Neural progenitor cell (in vitro differentiated cells): ENCODE results near the gene SMAD4. TPM values are rescaled to one million over a fixed set of nuclear protein-coding genes. Genes with fewer than 3 reads are reported as not detected.

ENCODE experiments used
- DNase-seq: peaks from one replicate; pipeline ENCODE4 v3.0.0-alpha.2; 2016; ENCODE audit warnings: low spot score
- H2AFZ ChIP-seq: fragments of 200-600 bp; sonication (generic); replicated peaks from 2 replicates; pipeline ENCODE4 v1.6.1; 2016; ENCODE audit warnings: antibody characterized with exemption
- H3F3A ChIP-seq: fragments of 200-600 bp; sonication (generic); 2 replicates; pipeline ENCODE4 v1.6.1; 2016; ENCODE audit warnings: antibody characterized with exemption, low read depth
- H3K27ac ChIP-seq: fragments of 200-600 bp; sonication (generic); 2 replicates; pipeline ENCODE4 v1.5.1; 2016; ENCODE audit warnings: mild to moderate bottlenecking
- H3K27me3 ChIP-seq: fragments of 200-600 bp; sonication (generic); 2 replicates; pipeline ENCODE4 v1.6.1; 2016; ENCODE audit warnings: mild to moderate bottlenecking, moderate library complexity
- H3K36me3 ChIP-seq: fragments of 200-600 bp; sonication (generic); 2 replicates; pipeline ENCODE4 v1.5.1; 2016
- H3K4me1 ChIP-seq: fragments of 200-600 bp; sonication (generic); 2 replicates; pipeline ENCODE4 v1.6.1; 2016; ENCODE audit warnings: mixed run types
- H3K4me2 ChIP-seq: fragments of 200-600 bp; sonication (generic); 2 replicates; pipeline ENCODE4 v1.6.1; 2016
- H3K4me3 ChIP-seq: fragments of 200-600 bp; sonication (generic); 2 replicates; pipeline ENCODE4 v1.5.1; 2016
- H3K79me2 ChIP-seq: fragments of 200-600 bp; sonication (generic); 2 replicates; pipeline ENCODE4 v1.6.1; 2016; ENCODE audit warnings: low read depth
- H3K9ac ChIP-seq: fragments of 200-600 bp; sonication (generic); 2 replicates; pipeline ENCODE4 v1.6.1; 2016
- H3K9me3 ChIP-seq: fragments of 200-600 bp; sonication (generic); 2 replicates; pipeline ENCODE4 v1.5.1; 2016; ENCODE audit warnings: low read depth
- H4K20me1 ChIP-seq: fragments of 200-600 bp; sonication (generic); 2 replicates; pipeline ENCODE4 v1.6.1; 2016; ENCODE audit warnings: low read depth
- H3K27ac Mint-ChIP-seq: 3 replicates; pipeline ENCODE4 v1.8.0; 2021; ENCODE audit warnings: mixed read lengths
- H3K27me3 Mint-ChIP-seq: 2 replicates; pipeline ENCODE4 v1.8.0; 2022; ENCODE audit warnings: low read depth, mild to moderate bottlenecking, inconsistent platforms, moderate library complexity, mixed read lengths; ENCODE audit not compliant: insufficient read depth
- H3K36me3 Mint-ChIP-seq: 3 replicates; pipeline ENCODE4 v1.8.0; 2021; ENCODE audit warnings: mixed read lengths
- H3K4me1 Mint-ChIP-seq: 3 replicates; pipeline ENCODE4 v1.8.0; 2021; ENCODE audit warnings: mixed read lengths
- H3K4me3 Mint-ChIP-seq: 3 replicates; pipeline ENCODE4 v1.8.0; 2021; ENCODE audit warnings: mild to moderate bottlenecking, moderate library complexity, mixed read lengths
- H3K9me3 Mint-ChIP-seq: 3 replicates; pipeline ENCODE4 v1.8.0; 2020; ENCODE audit warnings: mixed read lengths
- EZH2 ChIP-seq: fragments of 200-600 bp; sonication (generic); IDR thresholded peaks from 2 replicates; pipeline ENCODE4 v1.6.1; 2017; ENCODE audit warnings: antibody characterized with exemption, mild to moderate bottlenecking, moderate library complexity
- EZH2phosphoT487 ChIP-seq: fragments of 200-600 bp; sonication (generic); IDR thresholded peaks from 2 replicates; pipeline ENCODE4 v1.6.1; 2017; ENCODE audit warnings: antibody characterized with exemption
- total RNA-seq: library from RNA; depleted of rRNA; stranded (reverse); fragments of >200 nt; gene quantifications from 2 replicates; pipeline ENCODE4 v1.2.3, GENCODE V29; 2015; ENCODE audit warnings: low replicate concordance
- TF ChIP-seq, protein P1 (sequence below): fragments of 200-600 bp; sonication (generic); IDR thresholded peaks from 2 replicates; pipeline ENCODE4 v1.5.1; 2017; ENCODE audit warnings: antibody characterized with exemption, mild to moderate bottlenecking

The SMAD4 gene
- total RNA-seq, 1 donor from 2014 or later: 310 TPM

- DNase-seq: no peak
- TF ChIP-seq, protein P1, sequence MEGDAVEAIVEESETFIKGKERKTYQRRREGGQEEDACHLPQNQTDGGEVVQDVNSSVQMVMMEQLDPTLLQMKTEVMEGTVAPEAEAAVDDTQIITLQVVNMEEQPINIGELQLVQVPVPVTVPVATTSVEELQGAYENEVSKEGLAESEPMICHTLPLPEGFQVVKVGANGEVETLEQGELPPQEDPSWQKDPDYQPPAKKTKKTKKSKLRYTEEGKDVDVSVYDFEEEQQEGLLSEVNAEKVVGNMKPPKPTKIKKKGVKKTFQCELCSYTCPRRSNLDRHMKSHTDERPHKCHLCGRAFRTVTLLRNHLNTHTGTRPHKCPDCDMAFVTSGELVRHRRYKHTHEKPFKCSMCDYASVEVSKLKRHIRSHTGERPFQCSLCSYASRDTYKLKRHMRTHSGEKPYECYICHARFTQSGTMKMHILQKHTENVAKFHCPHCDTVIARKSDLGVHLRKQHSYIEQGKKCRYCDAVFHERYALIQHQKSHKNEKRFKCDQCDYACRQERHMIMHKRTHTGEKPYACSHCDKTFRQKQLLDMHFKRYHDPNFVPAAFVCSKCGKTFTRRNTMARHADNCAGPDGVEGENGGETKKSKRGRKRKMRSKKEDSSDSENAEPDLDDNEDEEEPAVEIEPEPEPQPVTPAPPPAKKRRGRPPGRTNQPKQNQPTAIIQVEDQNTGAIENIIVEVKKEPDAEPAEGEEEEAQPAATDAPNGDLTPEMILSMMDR: no peak
- TF ChIP-seq EZH2phosphoT487 (no peak), EZH2 (no peak)
- H3K4me2 ChIP-seq: no peak overlapping the region
- H3K9me3 ChIP-seq: no peaks in the 10 kb centered on the region
- H3K4me1 Mint-ChIP-seq: no peaks in the 10 kb centered on the region
- H3K27me3 Mint-ChIP-seq: no peaks in the 10 kb centered on the region
- no peak overlapping the region for H2AFZ ChIP-seq
- peaks cover 6% of the 10 kb centered on the region for H3K9me3 Mint-ChIP-seq
- H3K9ac ChIP-seq: no peak overlapping the region
- no peaks in the 10 kb centered on the region for H3K79me2 ChIP-seq
- H3F3A ChIP-seq: no peaks in the 10 kb centered on the region
- H3K4me3 ChIP-seq: no peak overlapping the region
- H3K4me3 Mint-ChIP-seq: no peak overlapping the region
- no peaks in the 10 kb centered on the region for H3K27me3 ChIP-seq
- no peaks in the 10 kb centered on the region for H3K4me1 ChIP-seq
- no peak overlapping the region for H3K27ac ChIP-seq
- H4K20me1 ChIP-seq: no peaks in the 10 kb centered on the region
- peaks cover 46% of the 10 kb centered on the region for H3K36me3 Mint-ChIP-seq
- no peak overlapping the region for H3K27ac Mint-ChIP-seq
- peaks cover 5% of the 10 kb centered on the region for H3K36me3 ChIP-seq
Measured at GRCh38 chr18:50982802-50983179, 47.2 kb upstream of the SMAD4 start.

DNA sequence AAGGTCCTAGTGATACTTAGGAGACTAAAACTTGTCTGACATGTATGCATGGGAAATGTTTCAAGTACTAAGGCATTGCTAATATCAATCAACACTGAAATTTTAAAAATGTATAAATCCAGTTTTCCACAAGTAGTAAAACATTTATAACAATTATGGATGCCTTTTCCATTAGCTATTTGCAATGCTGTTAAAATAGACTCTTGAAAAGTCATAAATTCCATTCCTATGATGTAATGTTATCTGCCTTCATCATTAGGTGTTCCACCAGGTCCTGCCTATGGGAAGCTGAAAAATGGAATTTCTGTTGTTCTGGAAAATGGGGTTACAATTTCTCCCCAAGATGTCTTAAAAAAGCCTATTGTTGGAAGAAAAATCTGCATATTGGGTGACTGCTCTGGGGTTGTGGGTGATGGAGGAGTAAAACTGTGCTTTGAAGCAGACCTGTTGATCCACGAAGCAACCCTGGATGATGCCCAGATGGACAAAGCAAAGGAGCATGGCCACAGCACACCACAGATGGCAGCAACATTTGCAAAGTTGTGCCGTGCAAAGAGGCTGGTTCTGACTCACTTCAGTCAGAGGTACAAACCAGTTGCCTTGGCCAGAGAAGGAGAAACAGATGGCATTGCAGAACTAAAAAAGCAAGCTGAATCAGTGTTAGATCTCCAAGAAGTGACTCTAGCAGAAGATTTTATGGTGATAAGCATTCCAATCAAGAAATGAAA, 43.5 kb upstream of the SMAD4 start:
- H3K27me3 Mint-ChIP-seq: no peaks in the 10 kb centered on the region
- Histone ChIP-seq H3K4me3 (no peak overlapping the region), H3K4me1 (peaks cover 10% of the 10 kb centered on the region), H3K27ac (no peak overlapping the region), H3K9ac (no peak overlapping the region), H3K27me3 (no peaks in the 10 kb centered on the region), H3K4me2 (no peak overlapping the region), H2AFZ (no peak overlapping the region), H3K9me3 (no peaks in the 10 kb centered on the region), H3K79me2 (no peaks in the 10 kb centered on the region), H3F3A (no peaks in the 10 kb centered on the region), H4K20me1 (no peaks in the 10 kb centered on the region), H3K36me3 (no peaks in the 10 kb centered on the region)
- no peaks in the 10 kb centered on the region for H3K9me3 Mint-ChIP-seq
- H3K36me3 Mint-ChIP-seq: peaks cover 26% of the 10 kb centered on the region
- H3K4me3 Mint-ChIP-seq: no peak overlapping the region
- H3K4me1 Mint-ChIP-seq: peaks cover 5% of the 10 kb centered on the region
- no peak for DNase-seq
- H3K27ac Mint-ChIP-seq: no peak overlapping the region
- TF ChIP-seq, protein P1: no peak
- TF ChIP-seq EZH2: no peak
- no peak for TF ChIP-seq EZH2phosphoT487

DNA sequence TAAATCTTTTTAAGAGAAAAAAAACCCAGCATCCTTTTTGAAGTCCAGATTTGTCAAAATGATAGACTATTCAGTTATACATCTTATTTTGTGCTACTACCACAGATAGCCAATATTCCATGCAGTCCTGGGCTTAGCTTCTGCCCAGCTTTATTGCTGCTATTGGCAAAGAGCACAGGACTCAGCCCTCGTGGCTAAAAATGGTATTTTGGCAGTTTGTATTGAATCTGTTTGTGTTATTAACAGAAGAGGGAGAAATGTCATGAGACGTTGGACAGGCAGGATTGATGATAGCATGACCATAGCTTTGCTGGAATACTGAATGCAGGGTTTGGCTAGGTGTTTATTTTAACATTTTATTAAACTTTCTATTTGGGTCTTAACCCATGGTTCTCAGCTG, 42.8 kb upstream of the SMAD4 start:
- no peak overlapping the region for H3K27ac ChIP-seq
- no peaks in the 10 kb centered on the region for H3K9me3 Mint-ChIP-seq
- no peak for TF ChIP-seq EZH2phosphoT487
- H2AFZ ChIP-seq: no peak overlapping the region
- peaks cover 1% of the 10 kb centered on the region for H3F3A ChIP-seq
- H3K36me3 Mint-ChIP-seq: peaks cover 26% of the 10 kb centered on the region
- H3K27me3 ChIP-seq: no peaks in the 10 kb centered on the region
- peaks cover 17% of the 10 kb centered on the region for H3K4me1 ChIP-seq
- H3K27ac Mint-ChIP-seq: no peak overlapping the region
- H4K20me1 ChIP-seq: no peaks in the 10 kb centered on the region
- H3K79me2 ChIP-seq: no peaks in the 10 kb centered on the region
- H3K36me3 ChIP-seq: no peaks in the 10 kb centered on the region
- no peaks in the 10 kb centered on the region for H3K9me3 ChIP-seq
- no peaks in the 10 kb centered on the region for H3K27me3 Mint-ChIP-seq
- H3K4me3 ChIP-seq: no peak overlapping the region
- DNase-seq: no peak
- H3K4me3 Mint-ChIP-seq: no peak overlapping the region
- H3K4me1 Mint-ChIP-seq: peaks cover 11% of the 10 kb centered on the region
- H3K4me2 ChIP-seq: no peak overlapping the region
- no peak overlapping the region for H3K9ac ChIP-seq

DNA sequence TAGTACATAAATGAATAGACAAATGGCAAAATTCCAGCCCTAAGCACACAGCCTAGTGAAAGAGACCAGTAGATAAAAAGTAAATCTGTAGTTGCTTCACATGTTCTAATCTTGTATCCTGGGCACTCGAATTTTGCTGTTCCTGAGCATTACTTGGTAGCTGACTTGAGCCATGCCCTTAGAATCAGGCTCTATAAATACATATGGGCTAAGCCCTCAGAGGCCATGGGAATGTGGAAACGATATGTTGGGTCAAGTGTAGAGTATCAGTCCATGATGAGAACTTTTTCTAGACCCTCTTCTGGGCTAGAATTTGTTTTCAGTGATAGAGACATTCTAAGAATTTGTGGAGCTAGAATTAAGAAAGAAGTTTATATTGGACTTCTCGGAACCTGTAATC, 40.3 kb upstream of the SMAD4 start:
- DNase-seq: no peak
- no peaks in the 10 kb centered on the region for H3K9me3 ChIP-seq
- H4K20me1 ChIP-seq: no peaks in the 10 kb centered on the region
- TF ChIP-seq, protein P1: no peak
- TF ChIP-seq EZH2phosphoT487 (no peak), EZH2 (no peak)
- H3K27ac Mint-ChIP-seq: no peak overlapping the region
- no peaks in the 10 kb centered on the region for H3K79me2 ChIP-seq
- no peak overlapping the region for H3K4me2 ChIP-seq
- H3K4me1 Mint-ChIP-seq: peaks cover 15% of the 10 kb centered on the region
- H3K4me1 ChIP-seq: peaks cover 25% of the 10 kb centered on the region
- no peaks in the 10 kb centered on the region for H3K27me3 ChIP-seq
- no peak overlapping the region for H2AFZ ChIP-seq
- no peaks in the 10 kb centered on the region for H3K27me3 Mint-ChIP-seq
- no peaks in the 10 kb centered on the region for H3K36me3 ChIP-seq
- H3K27ac ChIP-seq: no peak overlapping the region
- H3K9ac ChIP-seq: no peak overlapping the region
- no peaks in the 10 kb centered on the region for H3K9me3 Mint-ChIP-seq
- H3K4me3 ChIP-seq: no peak overlapping the region
- H3F3A ChIP-seq: peaks cover 8% of the 10 kb centered on the region
- no peak overlapping the region for H3K4me3 Mint-ChIP-seq
- peaks cover 20% of the 10 kb centered on the region for H3K36me3 Mint-ChIP-seq
